Lung (tissue), 12 donors: Measurements from ENCODE around the gene A1CF. TPM values are rescaled to one million over a fixed set of nuclear protein-coding genes. Genes with fewer than 3 reads are reported as not detected.

Experiments
- ATAC-seq: fragments of 200-7000 bp; cut with Tn5 transposase; one replicate; pipeline ENCODE4 v1.9.1; 2020; ENCODE audit warnings: moderate number of reproducible peaks; ENCODE audit not compliant: insufficient read depth, low FRiP score
- DNase-seq, 3 donors: peaks; one replicate each; pipeline ENCODE4 v3.0.0-alpha.2; 2013 to 2017
- H3K27ac ChIP-seq, 2 donors: one replicate each; pipeline ENCODE4 v1.5.1; 2013; ENCODE audit warnings: mild to moderate bottlenecking in 2 of 2, moderate library complexity in 2 of 2, control low read depth in 1 of 2, inconsistent platforms in 1 of 2, low read depth in 1 of 2, low read length in 1 of 2
- H3K27me3 ChIP-seq, 3 donors: one replicate each; pipeline ENCODE4 v1.5.1; 2013; ENCODE audit warnings: low read length in 2 of 3; ENCODE audit not compliant: control insufficient read depth in 3 of 3, insufficient read depth in 3 of 3
- H3K36me3 ChIP-seq, 4 donors: one replicate each; pipeline ENCODE4 v1.5.1; 2013; ENCODE audit warnings: low read length in 4 of 4, mild to moderate bottlenecking in 1 of 4, moderate library complexity in 1 of 4; ENCODE audit not compliant: control insufficient read depth in 4 of 4, insufficient read depth in 4 of 4
- H3K4me1 ChIP-seq, 5 donors: one replicate each; pipeline ENCODE4 v1.5.1; 2013; ENCODE audit warnings: low read length in 5 of 5, mild to moderate bottlenecking in 2 of 5, moderate library complexity in 1 of 5; ENCODE audit not compliant: control insufficient read depth in 5 of 5, insufficient read depth in 5 of 5
- H3K4me3 ChIP-seq: one replicate; pipeline ENCODE4 v1.5.1; 2013; ENCODE audit warnings: mild to moderate bottlenecking, control low read depth, moderate library complexity
- H3K9ac ChIP-seq, 2 donors: one replicate each; pipeline ENCODE4 v1.5.1; 2013; ENCODE audit warnings: low read length in 2 of 2, control low read depth in 1 of 2; ENCODE audit not compliant: insufficient read depth in 1 of 2
- H3K9me3 ChIP-seq, 4 donors: one replicate each; pipeline ENCODE4 v1.5.1; 2013; ENCODE audit warnings: low read length in 3 of 4, mild to moderate bottlenecking in 1 of 4, moderate library complexity in 1 of 4; ENCODE audit not compliant: control insufficient read depth in 4 of 4, insufficient read depth in 3 of 4
- CTCF ChIP-seq: IDR thresholded peaks from 2 replicates; pipeline ENCODE4 v1.5.1; 2012; ENCODE audit warnings: mild to moderate bottlenecking; ENCODE audit errors: control extremely low read depth, extremely low read depth
- WGBS, 2 donors: extraction: QIAGEN DNeasy Blood & Tissue Kit; methylation state at CpG; one replicate each; pipeline ENCODE4 v1.1.7; 2013; 5-methylcytosine and 5-hydroxymethylcytosine counted together
- polyA plus RNA-seq, 2 donors: library from polyadenylated mRNA; stranded (reverse); fragments of 200-250 nt; gene quantifications; one replicate each; pipeline ENCODE4 v1.2.1, GENCODE V29; 2013
- total RNA-seq, 2 donors: library from RNA; depleted of rRNA in 1 of 2; stranded (reverse); fragments of >200 nt in 1 of 2; gene quantifications; one replicate each; pipeline ENCODE4 v1.2.1, GENCODE V29; 2014 to 2021
- donor health status: control.
- donor health status: control.
- donor health status: Bipolar disorder and iron deficiency.
- donor health status: healthy.
- donor health status: DM: yes; HTN: yes; CAD: no.

Gene A1CF
- total and polyA plus RNA-seq, 4 donors: under 0.01 to 0.25 (median 0.05) TPM

- Histone ChIP-seq H3K27me3 (peaks cover 0 to 2% (median 0%) of the 10 kb centered on the region in 3 donors), H3K9me3 (no peaks in the 10 kb centered on the region), H3K36me3 (no peaks in the 10 kb centered on the region), H3K27ac (no peak overlapping the region), H3K9ac (no peak overlapping the region), H3K4me3 (no peak overlapping the region), H3K4me1 (no peaks in the 10 kb centered on the region)
- DNase-seq (no peak), ATAC-seq (no peak)
- no peak for TF ChIP-seq CTCF
Observed at GRCh38 chr10:50896721-50897120, 11.3 kb upstream of the A1CF start.

- Histone ChIP-seq H3K27ac (no peak overlapping the region), H3K9me3 (no peaks in the 10 kb centered on the region), H3K9ac (no peak overlapping the region), H3K36me3 (no peaks in the 10 kb centered on the region), H3K4me1 (no peaks in the 10 kb centered on the region), H3K4me3 (no peak overlapping the region), H3K27me3 (peaks cover 0 to 2% (median 0%) of the 10 kb centered on the region in 3 donors)
- no peak for DNase-seq
- no peak for ATAC-seq
- no peak for TF ChIP-seq CTCF
Observed at GRCh38 chr10:50894312-50894711, 8.9 kb upstream of the A1CF start.

- no peak overlapping the region for H3K27ac ChIP-seq
- 75 to 83% methylated on average over 2 of the region's 2 CpGs for WGBS, 2 donors
- H3K36me3 ChIP-seq: no peaks in the 10 kb centered on the region
- DNase-seq (no peak), ATAC-seq (no peak)
- no peaks in the 10 kb centered on the region for H3K4me1 ChIP-seq
- H3K27me3 ChIP-seq: peaks cover 0 to 2% (median 0%) of the 10 kb centered on the region in 3 donors
- H3K9me3 ChIP-seq: no peaks in the 10 kb centered on the region
- no peak overlapping the region for H3K4me3 ChIP-seq
- no peak for TF ChIP-seq CTCF
- no peak overlapping the region for H3K9ac ChIP-seq
Observed at GRCh38 chr10:50892467-50892866, 7.0 kb upstream of the A1CF start.

- 75 to 79% methylated on average over 3 of the region's 3 CpGs for WGBS, 2 donors
- no peak for TF ChIP-seq CTCF
- DNase-seq (no peak), ATAC-seq (no peak)
- Histone ChIP-seq H3K9ac (no peak overlapping the region), H3K36me3 (no peaks in the 10 kb centered on the region), H3K4me3 (no peak overlapping the region), H3K27ac (no peak overlapping the region), H3K4me1 (no peaks in the 10 kb centered on the region), H3K27me3 (peaks cover 0 to 4% (median 0%) of the 10 kb centered on the region in 3 donors), H3K9me3 (no peaks in the 10 kb centered on the region)
Observed at GRCh38 chr10:50884302-50884701, 1.1 kb downstream of the A1CF start.
